ENCODE data around the gene ZNF205.

Gene ZNF205

GRCh38 chr16:3106205-3106928 is 6.0 kb upstream of the ZNF205 start:
- DNase-seq, result peak; percentile 84

- DNase-seq, result no peak
Measured at GRCh38 chr16:3112881-3113574, 642 bp downstream of the ZNF205 start.

DNA sequence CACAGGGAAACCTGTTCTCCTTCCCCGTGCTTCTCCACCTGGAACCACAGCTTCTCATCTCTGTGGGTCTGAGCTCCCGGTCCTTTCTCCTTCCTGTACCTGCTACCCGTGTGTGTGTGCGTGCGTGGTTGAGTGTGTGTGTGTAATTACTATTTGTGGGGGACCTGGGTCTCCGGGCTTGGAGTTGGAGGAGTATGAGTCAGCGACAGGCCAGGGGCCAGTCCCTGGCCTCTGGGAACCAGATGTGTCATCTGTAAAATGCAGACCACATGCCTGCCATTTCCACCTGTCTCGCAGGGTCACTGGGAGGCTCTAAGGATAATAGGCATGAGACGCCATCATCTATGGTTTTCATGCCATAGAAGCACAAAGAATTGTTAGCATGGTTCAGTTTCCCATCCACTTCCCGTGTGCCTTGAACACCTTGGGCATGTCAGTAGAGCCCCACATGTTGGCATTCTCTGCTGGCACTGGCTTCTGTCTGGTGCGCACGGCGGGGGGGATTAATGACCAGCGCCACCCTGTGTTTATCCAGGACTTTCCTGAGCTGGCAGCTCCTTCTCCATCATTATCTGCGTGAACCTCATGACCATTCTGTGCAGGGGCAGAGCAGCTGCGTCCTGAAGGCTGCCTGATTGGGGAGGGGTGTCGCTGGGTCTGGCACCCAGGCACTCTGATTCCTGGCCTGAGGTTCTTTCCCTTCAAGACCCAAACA is 1.5 kb downstream of the ZNF205 start:
- no peak for DNase-seq

GRCh38 chr16:3115003-3115402 is 2.6 kb downstream of the ZNF205 start:
- DNase-seq, result no peak

DNA sequence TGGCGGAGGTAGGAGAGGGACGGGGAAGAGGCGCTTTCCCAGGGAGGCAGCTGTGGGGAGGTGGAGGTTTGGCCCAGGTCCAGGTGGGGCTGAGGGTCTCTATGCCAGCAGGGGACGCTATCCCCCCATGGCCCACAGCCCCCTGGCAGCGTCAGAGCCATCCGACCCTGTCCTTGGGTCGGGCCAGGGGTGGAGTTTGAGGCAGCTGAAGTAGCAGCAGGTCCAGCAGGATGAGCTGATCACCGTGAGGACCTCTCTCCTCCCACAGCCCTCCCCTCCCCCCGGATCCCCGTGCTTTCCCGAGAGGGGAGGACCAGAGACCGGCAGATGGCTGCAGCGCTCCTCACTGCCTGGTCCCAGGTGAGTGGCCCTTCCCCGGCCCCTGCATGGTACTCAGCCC is 3.2 kb downstream of the ZNF205 start:
- no peak for DNase-seq

- no peak for DNase-seq
Measured at GRCh38 chr16:3118204-3118790, 5.9 kb downstream of the ZNF205 start.

DNA sequence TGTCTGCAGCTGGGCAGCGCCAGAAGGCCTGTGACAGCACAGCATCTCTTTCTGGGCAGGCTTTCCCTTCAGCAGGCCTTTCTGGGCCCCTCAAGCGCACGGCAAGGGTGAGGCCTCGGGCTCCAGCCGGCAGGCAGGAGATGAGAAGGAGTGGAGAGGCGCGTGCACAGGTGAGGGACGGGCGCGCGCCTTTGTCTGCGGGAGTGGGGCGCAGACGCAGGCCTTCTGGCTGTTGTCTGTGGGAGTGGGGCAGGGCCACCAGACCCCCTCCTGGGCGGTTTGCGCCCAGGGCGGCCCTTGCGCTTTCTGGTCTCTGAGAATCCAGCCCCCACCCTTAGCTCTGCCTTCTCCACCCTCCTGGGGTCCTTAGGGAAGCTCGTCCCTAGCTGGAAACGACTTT is 6.5 kb downstream of the ZNF205 start:
- DNase-seq, result no peak

DNA sequence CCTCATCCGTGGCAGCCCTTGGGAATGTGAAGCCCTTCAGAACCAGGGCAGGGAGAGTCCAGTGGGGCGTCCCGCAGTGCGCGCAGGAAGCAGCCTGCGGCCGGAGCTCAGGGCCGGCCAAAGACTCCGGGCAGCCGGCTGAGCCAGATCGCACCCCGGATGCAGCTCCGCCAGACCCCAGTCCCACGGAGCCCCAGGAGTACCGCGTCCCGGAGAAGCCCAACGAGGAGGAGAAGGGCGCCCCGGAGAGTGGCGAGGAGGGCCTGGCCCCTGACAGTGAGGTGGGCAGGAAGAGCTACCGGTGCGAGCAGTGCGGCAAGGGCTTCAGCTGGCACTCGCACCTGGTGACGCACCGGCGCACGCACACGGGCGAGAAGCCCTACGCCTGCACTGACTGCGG is 6.9 kb downstream of the ZNF205 start:
- no peak for DNase-seq

GRCh38 chr16:3119701-3120408 is 7.5 kb downstream of the ZNF205 start:
- no peak for DNase-seq

DNA sequence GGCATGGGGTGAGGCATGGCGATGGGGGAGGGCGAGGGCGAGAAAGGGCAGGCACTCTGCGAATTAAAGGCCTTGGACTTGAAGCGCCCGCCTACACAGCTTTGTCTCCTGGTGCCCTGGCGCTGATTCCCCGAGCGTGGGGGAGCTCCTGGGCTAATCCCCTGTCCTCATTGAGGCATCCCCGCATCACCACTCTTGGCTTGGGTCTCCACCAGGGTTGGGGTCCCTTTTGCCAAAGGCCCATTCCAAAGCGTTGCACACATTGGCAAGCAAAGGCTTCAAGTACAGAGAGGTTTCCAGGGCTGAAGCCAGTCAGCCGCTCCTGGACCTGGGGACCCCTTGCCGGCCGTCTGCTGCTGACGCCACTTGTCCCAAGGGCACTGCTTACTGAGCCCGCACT is 8.0 kb downstream of the ZNF205 start:
- DNase-seq, result no peak

DNA sequence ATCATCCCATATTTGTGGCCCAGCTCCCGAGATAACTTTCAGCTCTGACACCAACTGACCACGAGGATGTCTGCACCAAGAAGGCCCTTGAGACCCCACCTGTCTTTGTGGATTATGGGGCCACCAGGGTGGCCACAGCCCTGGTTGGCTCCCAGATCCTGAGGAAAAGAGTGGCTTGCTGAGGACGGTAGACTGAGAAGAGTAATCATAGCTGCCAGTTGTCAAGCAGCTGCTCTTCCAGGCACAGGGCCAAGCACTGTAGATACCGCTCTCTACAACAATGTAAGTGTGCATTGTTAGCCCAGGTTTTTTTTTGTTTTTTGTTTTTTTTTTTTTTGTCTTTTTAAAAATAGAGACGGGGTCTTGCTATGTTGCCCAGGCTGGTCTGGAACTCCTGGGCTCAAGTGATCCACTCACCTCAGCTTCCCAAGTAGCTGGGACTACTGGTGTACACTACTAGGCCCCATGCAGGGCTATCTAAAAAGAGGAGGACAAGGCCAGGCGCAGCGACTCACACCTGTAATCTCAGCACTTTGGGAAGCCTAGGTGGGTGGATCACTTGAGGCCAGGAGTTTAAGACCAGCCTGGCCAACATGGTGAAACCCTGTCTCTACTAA is 9.6 kb downstream of the ZNF205 start:
- DNase-seq, result no peak

DNA sequence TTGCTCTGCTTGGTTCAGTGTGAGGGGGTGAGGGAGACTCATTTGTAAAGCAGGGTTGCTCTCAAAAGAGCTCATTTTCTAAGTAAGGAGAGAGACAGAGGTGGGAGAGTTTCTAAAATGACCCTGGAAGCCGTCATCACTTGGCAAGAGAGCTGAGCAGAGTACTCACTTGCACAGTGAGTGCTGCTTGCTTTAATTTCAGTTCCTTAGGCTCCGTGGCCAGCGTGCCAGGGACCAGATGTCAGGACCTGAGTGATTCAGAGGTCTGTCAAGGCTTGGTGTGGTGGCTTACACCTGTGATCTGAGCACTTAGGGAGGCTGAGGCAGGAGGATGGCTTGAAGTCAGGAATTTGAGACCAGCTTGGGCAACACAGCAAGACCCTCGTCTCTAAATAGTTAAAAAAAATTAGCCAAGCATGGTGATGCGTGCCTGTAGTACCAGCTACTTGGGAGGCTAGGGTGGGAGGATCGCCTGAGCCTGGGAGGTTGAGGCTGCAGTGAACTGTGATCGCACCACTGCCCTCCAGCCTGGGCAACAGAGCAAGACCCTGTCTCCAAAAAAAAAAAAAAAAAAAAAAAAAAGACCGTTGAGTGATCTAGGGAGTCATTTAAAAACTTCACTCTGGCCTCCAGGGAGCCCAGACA is 10.7 kb downstream of the ZNF205 start:
- DNase-seq, result no peak

DNA sequence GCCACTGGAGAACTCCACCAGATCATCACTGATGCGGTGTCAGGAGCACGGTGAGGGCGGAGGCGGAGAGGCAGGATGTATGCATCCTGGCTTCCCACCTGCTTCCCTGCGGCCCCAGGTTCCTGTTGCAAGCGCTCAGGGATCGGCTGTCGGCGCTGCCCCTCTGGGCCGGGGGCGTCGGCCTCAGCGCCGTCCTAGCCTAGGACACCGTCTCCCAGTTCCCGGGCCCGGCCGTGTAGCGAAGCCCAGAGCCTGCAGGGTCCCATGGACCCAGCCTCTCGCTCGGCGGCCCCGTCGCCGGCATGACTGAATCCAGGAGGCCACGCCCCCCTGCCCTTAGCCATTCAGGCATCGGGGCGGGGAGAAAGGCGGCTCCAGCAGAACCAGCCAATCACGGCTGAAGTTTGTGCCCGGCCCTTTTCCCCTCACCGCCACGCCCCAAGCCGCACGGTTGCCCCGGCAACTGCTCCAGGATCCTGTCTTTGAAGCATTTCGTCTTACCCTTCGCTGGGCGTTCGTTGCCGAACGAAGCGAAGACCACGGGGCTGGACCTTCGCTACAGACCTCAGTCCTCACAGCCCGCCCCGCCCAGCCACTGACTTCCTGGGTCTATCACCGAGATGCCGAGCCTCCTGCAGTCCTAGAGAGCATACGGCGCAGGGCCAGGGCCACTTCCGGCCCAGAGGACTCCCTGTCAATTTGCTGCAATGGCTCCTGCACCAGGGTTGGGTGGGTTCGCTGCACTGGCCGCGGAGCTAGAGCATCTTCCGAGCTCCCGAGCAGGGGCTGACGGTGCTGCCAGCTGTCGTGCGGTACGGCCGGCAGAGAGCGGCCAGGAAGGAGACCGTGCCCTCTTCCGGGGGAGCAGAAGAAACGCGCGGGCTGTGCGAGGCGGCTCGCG is 11.8 kb downstream of the ZNF205 start:
- peak; percentile 89 for DNase-seq

DNA sequence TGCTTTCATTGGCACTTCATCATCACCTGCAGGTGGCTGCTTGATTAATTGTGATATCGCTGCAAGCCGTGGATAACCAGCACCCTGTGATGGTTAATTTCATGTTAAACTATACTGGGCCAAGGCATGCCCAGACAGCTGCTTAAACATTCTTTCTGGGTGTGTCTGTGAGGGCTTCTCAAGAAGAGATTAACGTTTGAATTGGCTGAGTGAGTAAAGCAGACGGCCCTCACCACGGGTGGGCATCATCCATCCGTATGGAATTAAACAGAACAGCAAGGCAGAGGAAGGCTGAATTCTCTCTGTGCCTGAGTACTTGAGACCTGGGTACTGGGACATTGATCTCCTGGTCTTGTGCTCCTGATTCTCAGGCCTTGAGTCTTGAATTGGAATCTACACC is 15.4 kb downstream of the ZNF205 start:
- DNase-seq, result no peak

DNA sequence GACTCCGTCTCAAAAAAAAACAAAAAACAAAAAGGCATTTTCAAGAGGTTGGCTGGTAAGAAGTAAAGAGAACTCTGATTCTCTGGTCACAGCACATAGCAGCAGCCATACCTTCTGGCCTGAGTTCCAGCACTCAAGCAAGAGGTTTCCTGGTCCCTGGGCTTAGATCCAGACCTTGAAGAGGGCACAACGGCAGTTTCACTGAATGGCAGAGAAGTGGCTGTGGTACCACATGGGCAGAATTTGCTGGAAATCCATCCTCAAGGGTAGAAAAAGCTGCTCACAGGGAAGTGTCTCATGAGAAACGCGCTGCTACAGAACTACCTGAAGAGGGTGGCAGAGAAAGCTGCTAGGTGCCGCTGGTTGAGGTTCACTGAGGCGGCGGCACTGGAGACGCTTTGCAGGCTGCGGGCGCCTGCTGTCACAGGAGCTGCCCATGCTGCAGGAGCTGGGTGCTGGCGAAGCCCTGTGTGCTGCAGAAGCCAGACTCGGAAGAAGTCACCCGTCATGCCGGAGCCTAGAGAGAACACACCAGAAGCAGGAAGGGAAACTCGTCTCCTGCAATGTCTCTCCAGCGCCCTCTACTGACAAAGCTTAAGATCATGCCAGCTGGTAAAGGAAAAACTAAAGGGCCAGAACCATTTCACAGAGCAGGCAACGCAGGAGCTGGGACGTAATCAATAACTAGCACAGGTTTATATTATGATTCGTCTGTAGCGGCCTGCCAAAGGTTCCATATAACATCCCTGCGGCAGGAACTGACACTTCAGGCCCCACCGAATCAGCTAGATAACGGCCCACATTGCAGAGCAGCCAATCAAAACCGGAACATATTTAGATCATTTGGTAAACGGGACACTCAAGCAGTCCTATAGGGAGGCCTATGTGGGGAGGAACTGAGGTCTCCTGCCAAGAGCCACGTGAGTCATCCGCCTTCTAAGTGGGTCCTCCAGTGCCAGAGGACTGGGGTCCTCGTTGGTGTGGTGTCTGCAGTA is 17.0 kb downstream of the ZNF205 start:
- DNase-seq, result peak; percentile 83

GRCh38 chr16:3131755-3132377 is 19.5 kb downstream of the ZNF205 start:
- peak; percentile 4 for DNase-seq

GRCh38 chr16:3133844-3134243 is 21.5 kb downstream of the ZNF205 start:
- no peak for DNase-seq

- peak; percentile 96 for DNase-seq
Measured at GRCh38 chr16:3134338-3135125, 22.1 kb downstream of the ZNF205 start, which contains the start of gene ZNF213. ZNF213 (plus strand) TSS chr16:3135029; CDS start chr16:3137281, 2,252 bp downstream.

Measured in GDM1 (cell line).